ENCODE data around the gene SRPRB.

DNA sequence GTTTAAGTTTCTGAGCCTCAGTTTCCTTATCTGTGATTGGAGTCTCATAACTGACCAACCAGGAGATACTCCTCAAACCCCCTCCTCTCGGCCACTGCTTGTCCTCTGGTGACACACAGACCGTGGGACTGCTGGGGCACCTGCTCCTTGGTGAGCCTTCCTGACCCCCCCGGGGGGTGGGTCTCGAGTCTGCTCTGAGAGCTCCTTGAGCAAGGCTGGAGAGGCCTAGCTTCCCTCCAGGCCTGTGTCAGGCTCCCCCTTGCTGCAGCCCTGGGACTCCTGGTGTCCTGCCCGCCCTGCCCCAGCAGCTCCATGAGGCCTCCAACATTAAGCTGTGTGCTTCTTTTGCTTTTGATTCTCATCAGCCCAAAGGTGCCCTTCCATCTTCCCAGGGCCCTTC lies 27.7 kb downstream of the SRPRB start:
- TF ChIP-seq, protein P1, sequence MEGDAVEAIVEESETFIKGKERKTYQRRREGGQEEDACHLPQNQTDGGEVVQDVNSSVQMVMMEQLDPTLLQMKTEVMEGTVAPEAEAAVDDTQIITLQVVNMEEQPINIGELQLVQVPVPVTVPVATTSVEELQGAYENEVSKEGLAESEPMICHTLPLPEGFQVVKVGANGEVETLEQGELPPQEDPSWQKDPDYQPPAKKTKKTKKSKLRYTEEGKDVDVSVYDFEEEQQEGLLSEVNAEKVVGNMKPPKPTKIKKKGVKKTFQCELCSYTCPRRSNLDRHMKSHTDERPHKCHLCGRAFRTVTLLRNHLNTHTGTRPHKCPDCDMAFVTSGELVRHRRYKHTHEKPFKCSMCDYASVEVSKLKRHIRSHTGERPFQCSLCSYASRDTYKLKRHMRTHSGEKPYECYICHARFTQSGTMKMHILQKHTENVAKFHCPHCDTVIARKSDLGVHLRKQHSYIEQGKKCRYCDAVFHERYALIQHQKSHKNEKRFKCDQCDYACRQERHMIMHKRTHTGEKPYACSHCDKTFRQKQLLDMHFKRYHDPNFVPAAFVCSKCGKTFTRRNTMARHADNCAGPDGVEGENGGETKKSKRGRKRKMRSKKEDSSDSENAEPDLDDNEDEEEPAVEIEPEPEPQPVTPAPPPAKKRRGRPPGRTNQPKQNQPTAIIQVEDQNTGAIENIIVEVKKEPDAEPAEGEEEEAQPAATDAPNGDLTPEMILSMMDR (IDR thresholded peaks at IDR 0.05): no peak
- no peak for TF ChIP-seq POLR2A (IDR thresholded peaks at IDR 0.05; ENCODE audit: low read length)
- TF ChIP-seq, protein P2, sequence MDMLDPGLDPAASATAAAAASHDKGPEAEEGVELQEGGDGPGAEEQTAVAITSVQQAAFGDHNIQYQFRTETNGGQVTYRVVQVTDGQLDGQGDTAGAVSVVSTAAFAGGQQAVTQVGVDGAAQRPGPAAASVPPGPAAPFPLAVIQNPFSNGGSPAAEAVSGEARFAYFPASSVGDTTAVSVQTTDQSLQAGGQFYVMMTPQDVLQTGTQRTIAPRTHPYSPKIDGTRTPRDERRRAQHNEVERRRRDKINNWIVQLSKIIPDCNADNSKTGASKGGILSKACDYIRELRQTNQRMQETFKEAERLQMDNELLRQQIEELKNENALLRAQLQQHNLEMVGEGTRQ (IDR thresholded peaks at IDR 0.05): no peak

All from A549 (cell line).